ENCODE data around the gene AKR1B1.

GRCh38 chr7:134407311-134407710, 51.6 kb downstream of the AKR1B1 start:
- TF ChIP-seq CTCF (IDR thresholded peaks at IDR 0.05) (no peak), ZFX (IDR thresholded peaks at IDR 0.05; ENCODE audit: borderline replicate concordance) (no peak)

All from 22Rv1 (cell line).